Measurements from ENCODE around the gene NSFL1C. TPM values are rescaled to one million over a fixed set of nuclear protein-coding genes. Genes with fewer than 3 reads are reported as not detected.

The NSFL1C gene
- total RNA-seq, 2 experiments from 2014 or later, result 40.2 to 80.0 TPM

DNA sequence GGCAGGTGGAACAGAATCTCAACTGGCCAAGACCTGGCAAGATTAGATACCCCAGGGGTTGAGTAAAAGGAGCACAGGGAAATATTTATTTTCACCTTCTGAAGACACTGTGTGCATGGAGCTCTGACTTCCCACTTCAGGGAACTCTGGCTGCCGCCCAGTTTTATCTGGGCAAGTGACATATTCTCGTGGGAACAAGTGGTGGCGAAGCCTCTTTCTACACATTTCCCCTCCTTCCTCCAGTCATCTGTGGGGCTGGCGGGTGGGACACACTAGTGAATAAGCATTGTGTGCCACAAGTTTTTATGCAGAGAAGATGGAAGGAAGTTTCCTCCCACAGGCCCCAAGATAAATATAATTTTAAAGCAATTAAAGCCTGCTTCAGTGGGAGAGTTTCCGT is 23.6 kb downstream of the NSFL1C start:
- no TSS peak for BruUV-seq (replicated peaks)
- Histone ChIP-seq H3K79me2 (ENCODE audit: insufficient read depth, low read depth, low read length) (no peaks in the 10 kb centered on the region), H3K4me1 (ENCODE audit: insufficient read depth, low read length, poor library complexity, severe bottlenecking) (no peaks in the 10 kb centered on the region), H3K4me2 (ENCODE audit: low read length) (no peak overlapping the region), H3K36me3 (ENCODE audit: insufficient read depth, low read length) (peaks cover 75% of the 10 kb centered on the region), H3K27ac (ENCODE audit: low read depth, low read length, poor library complexity, severe bottlenecking) (no peak overlapping the region), H4K20me1 (ENCODE audit: insufficient read depth, low read length) (no peaks in the 10 kb centered on the region), H3K9me2 (ENCODE audit: insufficient read depth, low read length) (no peaks in the 10 kb centered on the region), H2AFZ (ENCODE audit: low read length) (no peak overlapping the region), H3K4me3 (ENCODE audit: low read depth, low read length, poor library complexity, severe bottlenecking) (no peak overlapping the region), H3K9me3 (ENCODE audit: low read length) (no peaks in the 10 kb centered on the region)
- intact Hi-C loops (cut with micrococcal nuclease; ENCODE audit: unreplicated experiment), result no loop called here
- TF ChIP-seq, protein P1, sequence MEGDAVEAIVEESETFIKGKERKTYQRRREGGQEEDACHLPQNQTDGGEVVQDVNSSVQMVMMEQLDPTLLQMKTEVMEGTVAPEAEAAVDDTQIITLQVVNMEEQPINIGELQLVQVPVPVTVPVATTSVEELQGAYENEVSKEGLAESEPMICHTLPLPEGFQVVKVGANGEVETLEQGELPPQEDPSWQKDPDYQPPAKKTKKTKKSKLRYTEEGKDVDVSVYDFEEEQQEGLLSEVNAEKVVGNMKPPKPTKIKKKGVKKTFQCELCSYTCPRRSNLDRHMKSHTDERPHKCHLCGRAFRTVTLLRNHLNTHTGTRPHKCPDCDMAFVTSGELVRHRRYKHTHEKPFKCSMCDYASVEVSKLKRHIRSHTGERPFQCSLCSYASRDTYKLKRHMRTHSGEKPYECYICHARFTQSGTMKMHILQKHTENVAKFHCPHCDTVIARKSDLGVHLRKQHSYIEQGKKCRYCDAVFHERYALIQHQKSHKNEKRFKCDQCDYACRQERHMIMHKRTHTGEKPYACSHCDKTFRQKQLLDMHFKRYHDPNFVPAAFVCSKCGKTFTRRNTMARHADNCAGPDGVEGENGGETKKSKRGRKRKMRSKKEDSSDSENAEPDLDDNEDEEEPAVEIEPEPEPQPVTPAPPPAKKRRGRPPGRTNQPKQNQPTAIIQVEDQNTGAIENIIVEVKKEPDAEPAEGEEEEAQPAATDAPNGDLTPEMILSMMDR (conservative IDR thresholded peaks at IDR 0.05; ENCODE audit: low read length), result no peak
- no peak for TF ChIP-seq EZH2phosphoT487 (IDR thresholded peaks at IDR 0.05; ENCODE audit: borderline replicate concordance, low read depth, low read length)
- POLR2A ChIA-PET, result no interaction called here
- CTCF ChIA-PET (ENCODE audit: unreplicated experiment), result no interaction called here
- no peak for DNase-seq (ENCODE audit: low spot score)

DNA sequence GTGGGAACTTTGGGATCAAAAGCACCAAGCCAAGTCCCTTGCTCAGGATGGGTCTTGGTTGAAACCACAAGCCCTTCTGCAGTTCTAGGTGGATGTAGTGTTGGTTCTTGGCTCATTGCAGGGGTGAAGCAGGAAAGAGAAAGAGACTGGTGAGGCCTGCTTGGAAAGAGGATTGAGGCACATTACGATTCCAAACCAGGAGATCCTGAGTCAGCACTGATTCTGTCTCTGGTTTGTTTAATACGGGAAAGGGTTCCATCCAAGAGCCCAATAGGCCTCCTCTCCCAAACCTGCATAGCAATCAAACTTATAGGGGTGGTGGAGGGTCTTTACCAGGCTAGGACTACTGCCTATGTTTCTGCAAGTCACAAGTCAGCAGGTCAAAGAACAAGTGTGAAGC is 24.3 kb downstream of the NSFL1C start:
- Histone ChIP-seq H4K20me1 (ENCODE audit: insufficient read depth, low read length) (no peaks in the 10 kb centered on the region), H3K27ac (ENCODE audit: low read depth, low read length, poor library complexity, severe bottlenecking) (no peak overlapping the region), H3K4me1 (ENCODE audit: insufficient read depth, low read length, poor library complexity, severe bottlenecking) (no peaks in the 10 kb centered on the region), H2AFZ (ENCODE audit: low read length) (no peak overlapping the region), H3K79me2 (ENCODE audit: insufficient read depth, low read depth, low read length) (no peaks in the 10 kb centered on the region), H3K9me3 (ENCODE audit: low read length) (no peaks in the 10 kb centered on the region), H3K4me2 (ENCODE audit: low read length) (no peak overlapping the region), H3K9me2 (ENCODE audit: insufficient read depth, low read length) (no peaks in the 10 kb centered on the region), H3K4me3 (ENCODE audit: low read depth, low read length, poor library complexity, severe bottlenecking) (no peak overlapping the region), H3K36me3 (ENCODE audit: insufficient read depth, low read length) (peaks cover 67% of the 10 kb centered on the region)
- no peak for DNase-seq (ENCODE audit: low spot score)
- intact Hi-C loops (cut with micrococcal nuclease; ENCODE audit: unreplicated experiment), result no loop called here
- no TSS peak for BruUV-seq (replicated peaks)
- POLR2A ChIA-PET, result no interaction called here
- CTCF ChIA-PET (ENCODE audit: unreplicated experiment), result no interaction called here
- TF ChIP-seq EZH2phosphoT487 (IDR thresholded peaks at IDR 0.05; ENCODE audit: borderline replicate concordance, low read depth, low read length), result no peak
- TF ChIP-seq, protein P1 (conservative IDR thresholded peaks at IDR 0.05; ENCODE audit: low read length), result no peak

DNA sequence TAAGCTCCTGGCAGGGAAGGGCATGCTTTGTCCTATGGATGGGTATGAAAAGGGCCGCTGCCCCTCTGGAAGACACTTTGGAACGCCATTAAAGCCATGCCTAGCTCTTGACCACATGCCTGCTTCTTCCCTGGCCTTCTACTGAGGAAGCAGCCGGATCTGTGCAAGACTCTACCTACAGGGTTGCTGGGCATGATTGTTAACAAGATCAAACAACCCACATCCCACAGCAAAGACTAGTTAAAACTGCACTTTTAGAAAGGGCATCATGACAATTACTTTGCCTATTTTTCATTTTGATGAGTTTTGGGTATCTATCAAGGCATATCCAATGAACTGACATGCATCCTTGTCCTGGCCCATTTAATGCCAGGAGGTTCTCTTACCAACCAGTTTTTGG is 25.5 kb downstream of the NSFL1C start:
- POLR2A ChIA-PET, result no interaction called here
- H3K9me2 ChIP-seq (ENCODE audit: insufficient read depth, low read length), result no peaks in the 10 kb centered on the region
- CTCF ChIA-PET (ENCODE audit: unreplicated experiment), result interaction anchor here (0.8 kb wide), 1 partner anchor 43 kb away, joined by 3 read pairs; no protein-coding TSS in a partner anchor

More for the DNA sequence above, 25.5 kb downstream of the NSFL1C start:
- no peak for TF ChIP-seq EZH2phosphoT487 (IDR thresholded peaks at IDR 0.05; ENCODE audit: borderline replicate concordance, low read depth, low read length)
- DNase-seq (ENCODE audit: low spot score), result no peak
- no peaks in the 10 kb centered on the region for H3K4me1 ChIP-seq (ENCODE audit: insufficient read depth, low read length, poor library complexity, severe bottlenecking)
- intact Hi-C loops (cut with micrococcal nuclease; ENCODE audit: unreplicated experiment), result no loop called here
- H3K4me3 ChIP-seq (ENCODE audit: low read depth, low read length, poor library complexity, severe bottlenecking), result no peak overlapping the region
- no peak overlapping the region for H3K4me2 ChIP-seq (ENCODE audit: low read length)
- H3K27ac ChIP-seq (ENCODE audit: low read depth, low read length, poor library complexity, severe bottlenecking), result no peak overlapping the region
- H3K36me3 ChIP-seq (ENCODE audit: insufficient read depth, low read length), result peaks cover 56% of the 10 kb centered on the region
- no peaks in the 10 kb centered on the region for H4K20me1 ChIP-seq (ENCODE audit: insufficient read depth, low read length)
- H2AFZ ChIP-seq (ENCODE audit: low read length), result no peak overlapping the region
- no peaks in the 10 kb centered on the region for H3K9me3 ChIP-seq (ENCODE audit: low read length)
- no peaks in the 10 kb centered on the region for H3K79me2 ChIP-seq (ENCODE audit: insufficient read depth, low read depth, low read length)
- no TSS peak for BruUV-seq (replicated peaks)

All from OCI-LY7 (cell line).